OCI-M1 (cell line): Measurements from ENCODE around the gene RLN1.
"Not testable (repeated sequence)": the region's sequence is repeated elsewhere in the genome, so short reads cannot be mapped to it uniquely, and the experiment has no call there.

Experiments used
- DNase-seq: peaks from one replicate; lab custom pipeline; 2025; lab: John Stamatoyannopoulos, UW

RLN1 gene

DNA sequence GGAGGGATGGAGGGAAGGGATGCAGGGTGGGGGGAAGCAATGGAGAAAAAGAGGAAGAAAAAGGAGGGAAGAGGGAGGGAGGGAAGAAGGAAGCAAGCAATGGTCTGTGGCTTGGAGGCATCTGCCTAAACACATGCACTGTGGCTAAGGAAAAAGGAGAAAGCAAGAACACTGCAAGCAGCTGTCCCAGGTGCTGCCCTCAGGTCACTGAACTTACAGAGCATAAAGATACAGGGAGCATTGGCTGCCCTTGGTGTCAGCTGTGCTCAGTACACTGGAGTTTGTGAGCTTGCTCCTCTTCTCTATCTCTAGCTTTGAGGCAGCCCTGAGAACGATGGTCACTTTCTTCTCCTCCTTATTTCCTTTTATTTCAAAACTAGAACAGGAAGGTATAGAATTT lies 18.1 kb downstream of the RLN1 start:
- DNase-seq = not testable (repeated sequence)

DNA sequence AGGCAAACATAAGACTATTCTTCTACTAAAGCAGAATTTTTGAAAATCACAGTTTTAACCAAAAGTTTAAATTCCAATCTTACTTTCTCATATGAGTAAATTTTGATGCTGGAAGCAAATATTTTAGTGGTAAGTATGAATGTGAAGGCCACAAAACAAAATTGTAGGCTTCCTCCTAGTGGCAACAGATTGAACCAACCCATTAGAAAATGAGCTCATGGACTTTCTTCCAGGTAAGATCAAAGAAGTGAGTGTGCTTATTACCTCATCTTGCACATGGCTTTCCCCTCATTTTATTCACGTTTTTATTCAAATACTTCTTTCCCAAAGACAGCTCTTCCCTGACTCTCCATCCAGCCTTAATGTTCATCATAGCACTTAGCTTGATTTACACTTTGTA lies 18.6 kb downstream of the RLN1 start:
- peak; percentile 89 for DNase-seq

DNA sequence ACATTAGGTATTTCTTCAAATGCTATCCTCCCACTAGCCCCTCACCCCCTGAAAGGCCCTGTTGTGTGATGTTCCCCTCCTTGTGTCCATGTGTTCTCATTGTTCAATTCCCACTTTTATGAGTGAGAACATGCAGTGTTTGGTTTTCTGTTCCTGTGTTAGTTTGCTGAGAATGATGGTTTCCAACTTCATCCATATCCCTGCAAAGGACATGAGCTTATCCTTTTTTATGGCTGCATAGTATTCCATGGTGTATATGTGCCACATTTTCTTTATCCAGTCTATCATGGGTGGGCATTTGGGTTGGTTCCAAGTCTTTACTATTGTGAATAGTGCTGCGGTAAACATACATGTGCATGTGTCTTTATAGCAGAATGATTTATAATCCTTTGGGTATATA lies 23.3 kb downstream of the RLN1 start:
- not testable (repeated sequence) for DNase-seq

DNA sequence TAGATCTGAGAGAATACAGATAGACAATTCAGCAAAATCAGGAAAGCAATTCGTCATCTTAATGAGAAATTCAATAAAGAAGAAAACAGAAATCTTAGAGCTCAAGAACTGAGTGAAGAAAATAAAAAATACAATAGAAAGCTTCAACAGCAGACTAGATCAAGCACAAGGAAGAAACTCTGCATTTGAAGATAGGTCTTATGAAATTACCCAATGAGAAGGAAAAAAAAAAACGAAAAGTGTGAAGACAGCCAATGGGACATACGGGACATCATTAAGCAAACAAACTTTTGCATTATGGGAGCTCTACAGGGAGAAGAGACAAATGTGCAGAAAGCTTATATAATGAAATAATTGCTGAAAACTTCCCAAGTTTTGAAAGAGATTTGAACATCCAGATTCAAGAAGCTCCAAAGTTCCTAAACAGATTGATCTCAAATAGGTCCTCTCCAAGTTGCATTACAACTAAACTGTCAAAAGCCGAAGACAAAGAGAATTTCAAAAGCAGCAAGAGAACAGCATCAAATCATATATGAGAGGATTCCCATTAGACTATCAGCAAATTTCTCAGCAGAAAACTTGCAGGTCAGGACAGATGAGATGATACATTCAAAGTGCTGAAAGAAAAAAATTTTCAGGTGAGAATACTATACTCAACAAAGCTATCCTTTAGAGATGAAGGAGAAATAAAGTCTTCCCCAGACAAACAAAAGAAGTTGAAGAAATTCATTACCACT lies 24.3 kb downstream of the RLN1 start:
- no peak for DNase-seq

DNA sequence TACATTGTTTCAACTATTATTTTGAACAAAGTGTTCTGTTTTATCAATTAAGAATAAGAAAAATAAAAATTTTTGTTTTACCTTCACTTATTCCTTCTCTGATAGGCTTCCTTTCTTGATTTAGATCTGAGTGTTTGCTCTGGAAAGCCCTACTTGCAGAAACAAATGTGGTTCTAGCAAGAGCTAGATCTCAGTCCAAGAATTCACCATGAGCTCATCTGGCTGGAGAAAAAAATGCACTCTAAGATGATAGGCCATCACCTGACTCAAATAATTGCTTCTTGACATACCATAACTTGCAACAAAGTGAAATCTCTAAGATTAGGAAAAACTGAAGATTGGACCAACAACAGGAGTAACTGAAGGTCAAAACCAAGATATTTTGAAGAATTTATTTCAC lies 28.8 kb downstream of the RLN1 start:
- no peak for DNase-seq

DNA sequence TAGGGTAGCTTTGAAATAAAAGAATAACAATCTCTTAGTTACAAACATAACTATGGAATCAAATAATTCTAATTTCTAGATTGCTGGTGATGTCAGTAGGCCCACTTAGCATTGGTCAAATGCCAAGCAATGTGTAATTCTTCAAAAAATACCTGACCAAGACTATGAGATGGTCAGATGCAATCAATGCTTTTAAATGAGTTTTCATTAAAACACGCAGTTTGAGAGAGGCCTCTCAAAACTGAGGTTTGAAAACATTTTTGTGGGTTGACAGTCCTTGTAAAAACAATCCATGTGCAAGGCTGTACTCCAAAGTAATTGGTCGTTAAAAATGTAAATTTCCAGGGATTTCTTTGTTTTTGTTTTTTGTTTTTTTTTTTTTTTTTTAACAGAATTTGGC lies 33.9 kb downstream of the RLN1 start:
- no peak for DNase-seq

DNA sequence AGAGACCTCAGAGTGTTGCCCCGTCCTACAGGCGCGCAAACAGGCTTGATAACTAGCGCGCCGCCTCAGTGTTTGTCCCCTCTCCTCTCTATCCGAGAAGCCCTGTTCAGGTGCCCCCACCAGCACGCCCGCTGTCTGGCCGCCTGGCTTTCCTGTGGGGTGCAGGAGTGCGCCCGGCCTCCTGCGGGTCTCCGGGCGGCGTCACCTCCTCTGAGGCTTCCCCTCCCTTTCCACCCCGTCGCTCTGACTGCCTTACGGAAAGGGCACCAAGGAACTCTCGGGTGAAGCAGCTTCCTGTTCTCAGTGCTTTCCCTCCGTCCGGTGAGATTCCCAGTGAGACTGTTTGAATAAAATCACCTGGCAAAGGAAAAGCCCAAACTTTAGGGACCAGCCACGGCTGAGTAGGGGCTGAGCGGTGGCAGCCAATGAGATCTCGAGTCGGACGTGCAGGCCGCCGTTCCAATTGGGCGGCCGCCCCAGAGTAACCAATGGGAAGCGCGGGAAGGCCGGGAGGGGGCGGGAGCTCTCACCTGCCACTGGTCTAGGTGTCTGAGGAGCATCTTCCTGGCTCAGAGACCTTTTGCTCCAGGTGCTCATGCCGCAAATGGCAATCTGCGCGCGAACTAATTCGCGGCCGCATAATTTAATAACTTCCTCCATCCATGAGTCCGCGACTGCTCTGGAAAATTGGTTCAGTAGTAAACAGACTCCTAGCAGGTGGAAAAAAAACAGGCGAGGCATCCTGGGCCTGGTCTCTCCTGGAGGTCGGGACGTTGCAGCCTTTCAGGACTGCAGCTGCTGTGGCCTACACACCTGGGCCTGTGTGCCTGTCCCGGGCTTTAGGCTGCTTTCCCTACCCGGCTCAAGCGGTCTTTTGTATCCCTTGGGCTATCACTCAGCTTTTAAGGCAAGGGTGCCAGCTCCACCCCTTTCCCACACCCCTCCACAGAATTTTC lies 35.6 kb downstream of the RLN1 start, which contains the start of gene RLN2:
Gene RLN2 (minus strand): TSS at position 877 of the 956 bp plus-strand sequence. CDS start 136 bp downstream, at position 741.
- not testable (repeated sequence) for DNase-seq

DNA sequence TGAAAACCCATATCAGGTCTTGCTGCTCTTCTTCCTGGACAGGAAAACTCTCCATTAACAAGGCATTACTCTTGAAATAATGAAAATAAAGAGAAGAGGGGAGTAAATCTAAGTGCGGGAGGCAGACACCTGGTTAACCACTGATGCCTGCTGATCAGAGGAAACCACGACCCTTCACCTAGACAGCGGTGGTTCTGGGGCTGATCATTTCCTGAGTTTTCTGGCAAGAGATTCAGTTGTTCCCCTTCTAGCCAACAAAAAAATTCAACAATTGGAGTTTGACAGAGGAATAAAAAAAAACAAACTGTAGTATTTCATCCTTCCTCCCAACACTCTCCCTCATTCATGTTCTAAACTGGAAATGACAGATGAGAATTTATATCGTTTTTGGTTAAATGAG lies 38.1 kb downstream of the RLN1 start:
- no peak for DNase-seq

DNA sequence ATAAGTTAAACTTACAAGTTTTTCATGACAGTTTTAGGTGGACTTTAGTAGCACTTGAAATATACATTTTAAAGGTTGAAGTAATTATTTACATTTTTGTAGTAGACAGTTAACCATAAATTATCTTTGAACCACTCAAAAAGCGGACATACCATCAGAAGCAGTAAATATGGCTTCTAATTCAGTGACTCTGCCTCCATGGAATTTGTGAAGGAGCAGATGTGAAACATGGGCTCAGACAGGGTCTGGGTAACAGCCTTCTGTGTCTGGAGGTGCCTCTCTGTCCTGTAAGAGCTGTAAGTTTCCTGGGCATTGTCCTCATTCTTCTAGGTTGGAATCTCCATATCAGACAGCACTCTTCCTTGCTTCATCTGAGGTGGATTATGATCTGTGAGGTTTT lies 47.5 kb downstream of the RLN1 start:
- no peak for DNase-seq

DNA sequence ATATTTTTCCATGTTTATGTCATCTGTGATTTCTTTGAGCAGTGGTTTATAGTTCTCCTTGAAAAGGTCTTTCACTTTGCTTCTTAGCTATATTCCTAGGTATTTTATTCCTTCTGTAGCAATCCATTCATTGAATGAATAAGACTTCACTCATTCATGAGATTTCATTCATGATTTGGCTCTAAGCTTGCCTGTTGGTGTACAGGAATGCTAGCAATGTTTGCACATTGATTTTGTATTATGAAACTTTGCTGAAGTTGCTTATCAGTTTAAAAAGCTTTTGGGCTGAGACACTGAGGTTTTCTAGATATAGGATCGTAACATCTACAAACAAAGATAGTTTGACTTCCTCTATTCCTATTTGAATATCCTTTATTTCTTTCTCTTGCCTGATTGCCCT lies 51.1 kb downstream of the RLN1 start:
- peak; percentile 94 for DNase-seq

DNA sequence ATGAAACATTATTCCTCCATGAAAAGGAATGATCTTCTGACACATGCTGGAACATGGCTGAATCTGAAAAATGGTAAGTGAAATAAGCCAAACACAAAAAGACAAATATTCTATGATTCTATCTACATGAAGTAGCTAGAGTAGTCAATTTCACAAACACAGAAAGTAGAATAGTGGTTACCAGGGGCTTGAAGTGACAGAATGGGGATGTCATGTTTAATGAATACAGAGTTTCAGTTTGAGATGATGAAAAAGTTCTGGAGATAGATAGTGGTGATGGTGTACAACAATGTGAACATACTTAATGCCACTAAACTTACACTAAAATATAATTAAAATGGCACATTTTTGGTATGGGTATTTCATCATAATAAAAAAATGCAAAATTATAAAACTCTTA lies 53.4 kb downstream of the RLN1 start:
- no peak for DNase-seq
